ENCODE measurements around the gene TMEM164.

TMEM164 gene

DNA sequence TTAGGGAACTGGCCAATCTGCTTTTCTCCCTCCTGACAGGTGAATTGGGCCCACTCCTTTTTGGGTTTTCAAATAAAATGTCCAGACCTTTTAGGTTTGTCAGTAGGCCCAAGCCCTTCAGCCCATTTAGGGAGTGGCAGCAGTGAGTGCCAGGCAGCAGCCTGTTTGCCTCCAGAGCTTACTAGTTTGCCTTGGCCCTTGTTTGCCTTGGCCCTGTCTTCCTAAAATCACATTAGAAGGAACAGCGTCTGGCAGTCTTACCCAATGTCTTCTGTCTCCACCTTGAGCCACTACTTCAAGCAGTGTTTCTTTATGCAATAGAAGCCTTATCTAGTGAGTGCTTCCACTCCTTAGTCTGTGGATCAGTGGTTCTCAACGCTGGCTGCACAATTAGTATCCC is 117.1 kb downstream of the TMEM164 start:
- DNase-seq (ENCODE audit: extremely low spot score), result no peak
- ChIA-PET POLR2A (no interaction called here), CTCF (interaction anchor here (0.8 to 1.8 kb wide), 2 partner anchors 27 to 28 kb away, joined by 3 to 5 read pairs; no protein-coding TSS in a partner anchor)
- no peak for TF ChIP-seq L3MBTL2 (conservative IDR thresholded peaks at IDR 0.05)
- no peak for TF ChIP-seq PKNOX1 (IDR thresholded peaks at IDR 0.05)
- TF ChIP-seq ARNT (IDR thresholded peaks at IDR 0.05), result no peak
- TF ChIP-seq HDGF (IDR thresholded peaks at IDR 0.05; ENCODE audit: borderline replicate concordance), result no peak
- no peak for TF ChIP-seq SUZ12 (IDR thresholded peaks at IDR 0.05)
- TF ChIP-seq TARDBP (IDR thresholded peaks at IDR 0.05), result no peak
- no peak for TF ChIP-seq ZNF384 (IDR thresholded peaks at IDR 0.05)
- TF ChIP-seq LEF1 (IDR thresholded peaks at IDR 0.05; ENCODE audit: borderline replicate concordance), result no peak
- no peak for TF ChIP-seq ELF4 (IDR thresholded peaks at IDR 0.05)
- TF ChIP-seq SP1 (IDR thresholded peaks at IDR 0.05), result no peak

GRCh38 chrX:110123331-110123782 is 120.4 kb downstream of the TMEM164 start:
- no peak for DNase-seq (ENCODE audit: extremely low spot score)

DNA sequence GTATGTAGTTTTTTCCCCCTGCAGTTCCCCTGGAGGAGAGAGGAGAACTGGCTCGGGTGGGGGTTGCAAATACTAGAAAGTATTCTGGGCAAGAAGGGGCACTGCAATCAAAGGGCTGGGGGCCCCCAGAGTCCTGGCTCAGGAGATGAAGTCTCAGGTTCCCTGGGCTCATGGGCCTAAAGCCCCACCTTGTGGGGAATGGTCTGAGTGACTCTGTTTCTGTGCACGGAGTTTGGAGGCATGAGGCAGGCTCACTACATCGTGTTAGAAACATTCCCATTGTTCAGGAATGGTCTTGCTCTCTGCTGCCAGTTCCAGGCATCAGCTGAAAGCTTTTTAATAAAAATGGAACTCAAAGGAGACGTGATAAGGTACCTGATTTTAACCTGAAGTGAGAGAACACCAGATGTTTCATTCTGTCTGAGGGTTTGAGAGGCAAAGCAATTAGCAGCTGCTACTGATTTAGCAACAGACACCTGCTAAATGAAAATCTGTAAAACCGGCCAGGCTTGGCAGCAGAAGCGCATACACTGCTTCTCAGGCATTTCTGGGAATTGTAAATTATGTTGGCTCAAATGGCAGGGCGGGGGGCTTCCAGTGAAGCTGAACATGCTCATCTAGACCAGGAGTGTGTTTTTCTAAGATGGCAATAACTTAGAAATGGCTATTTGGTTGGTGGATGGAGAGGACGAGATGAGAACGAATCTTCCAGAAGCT is 122.7 kb downstream of the TMEM164 start:
- POLR2A ChIA-PET, result interaction anchor here (0.9 kb wide), 1 partner anchor 16 kb away, joined by 4 read pairs; no protein-coding TSS in a partner anchor
- DNase-seq (ENCODE audit: extremely low spot score), result no peak
- TF ChIP-seq CTBP1 (IDR thresholded peaks at IDR 0.05; ENCODE audit: borderline replicate concordance) (no peak), ARNT (IDR thresholded peaks at IDR 0.05) (no peak), L3MBTL2 (conservative IDR thresholded peaks at IDR 0.05) (no peak), FOXK2 (IDR thresholded peaks at IDR 0.05) (no peak), BHLHE40 (IDR thresholded peaks at IDR 0.05; ENCODE audit: borderline replicate concordance) (no peak), ZNF384 (IDR thresholded peaks at IDR 0.05) (no peak), FOXA1 (IDR thresholded peaks at IDR 0.05) (no peak), LEF1 (IDR thresholded peaks at IDR 0.05; ENCODE audit: borderline replicate concordance) (no peak)
- CTCF ChIA-PET, result interaction anchor here (0.7 to 1.2 kb wide), 4 partner anchors 11 to 293 kb away, joined by 3 read pairs; no protein-coding TSS in a partner anchor

More at GRCh38 chrX:110123331-110123782, 120.4 kb downstream of the TMEM164 start:
- TF ChIP-seq ELF4 (IDR thresholded peaks at IDR 0.05), result no peak
- no peak for TF ChIP-seq FOXA1 (IDR thresholded peaks at IDR 0.05)
- TF ChIP-seq NFRKB (IDR thresholded peaks at IDR 0.05), result no peak
- TF ChIP-seq TARDBP (IDR thresholded peaks at IDR 0.05), result no peak
- no peak for TF ChIP-seq FOXM1 (IDR thresholded peaks at IDR 0.05; ENCODE audit: borderline replicate concordance)
- no peak for TF ChIP-seq SP1 (IDR thresholded peaks at IDR 0.05)
- TF ChIP-seq ZNF384 (IDR thresholded peaks at IDR 0.05), result no peak
- TF ChIP-seq PKNOX1 (IDR thresholded peaks at IDR 0.05), result no peak
- TF ChIP-seq FOXK2 (IDR thresholded peaks at IDR 0.05), result no peak
- no peak for TF ChIP-seq BHLHE40 (IDR thresholded peaks at IDR 0.05; ENCODE audit: borderline replicate concordance)
- no peak for TF ChIP-seq ARNT (IDR thresholded peaks at IDR 0.05)
- TF ChIP-seq CTBP1 (IDR thresholded peaks at IDR 0.05; ENCODE audit: borderline replicate concordance), result no peak
- TF ChIP-seq L3MBTL2 (conservative IDR thresholded peaks at IDR 0.05), result no peak
- no peak for TF ChIP-seq HDGF (IDR thresholded peaks at IDR 0.05; ENCODE audit: borderline replicate concordance)
- no peak for TF ChIP-seq SUZ12 (IDR thresholded peaks at IDR 0.05)
- no peak for TF ChIP-seq LEF1 (IDR thresholded peaks at IDR 0.05; ENCODE audit: borderline replicate concordance)
- POLR2A ChIA-PET, result no interaction called here
- CTCF ChIA-PET, result no interaction called here

DNA sequence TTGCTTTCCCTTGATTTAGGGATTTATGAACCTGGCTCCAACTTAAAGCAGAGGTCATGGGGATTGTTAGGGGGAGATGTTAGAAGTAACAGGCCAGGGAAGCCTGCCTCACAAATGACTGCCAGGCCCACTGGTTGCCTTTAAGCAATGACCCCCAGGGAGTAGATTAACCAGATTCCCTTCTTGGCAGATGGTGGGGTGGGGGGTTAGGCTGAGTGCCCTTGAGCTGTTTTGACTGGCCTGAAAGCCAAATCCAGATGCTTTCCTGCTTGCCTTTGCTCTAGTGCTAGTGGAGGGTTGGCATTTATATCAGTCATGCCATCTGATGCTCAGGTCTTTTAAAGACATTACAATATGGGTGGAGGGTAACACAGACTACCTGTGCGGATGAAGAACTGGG is 128.1 kb downstream of the TMEM164 start:
- no peak for DNase-seq (ENCODE audit: extremely low spot score)
- ChIA-PET CTCF (no interaction called here), POLR2A (no interaction called here)
- TF ChIP-seq HDGF (IDR thresholded peaks at IDR 0.05; ENCODE audit: borderline replicate concordance) (no peak), PKNOX1 (IDR thresholded peaks at IDR 0.05) (no peak), SUZ12 (IDR thresholded peaks at IDR 0.05) (no peak), ELF4 (IDR thresholded peaks at IDR 0.05) (no peak), FOXM1 (IDR thresholded peaks at IDR 0.05; ENCODE audit: borderline replicate concordance) (no peak), FOXK2 (IDR thresholded peaks at IDR 0.05) (no peak), FOXA1 (IDR thresholded peaks at IDR 0.05) (no peak), BHLHE40 (IDR thresholded peaks at IDR 0.05; ENCODE audit: borderline replicate concordance) (no peak), TARDBP (IDR thresholded peaks at IDR 0.05) (no peak), LEF1 (IDR thresholded peaks at IDR 0.05; ENCODE audit: borderline replicate concordance) (no peak), L3MBTL2 (conservative IDR thresholded peaks at IDR 0.05) (no peak), CTBP1 (IDR thresholded peaks at IDR 0.05; ENCODE audit: borderline replicate concordance) (no peak), SP1 (IDR thresholded peaks at IDR 0.05) (no peak), ZNF384 (IDR thresholded peaks at IDR 0.05) (no peak)

GRCh38 chrX:110132450-110133114 is 129.7 kb downstream of the TMEM164 start:
- DNase-seq (ENCODE audit: extremely low spot score), result no peak
- CTCF ChIA-PET, result interaction anchor here (2.9 kb wide), 1 partner anchor 14 kb away, joined by 15 read pairs; no protein-coding TSS in a partner anchor
- POLR2A ChIA-PET, result no interaction called here
- TF ChIP-seq L3MBTL2 (conservative IDR thresholded peaks at IDR 0.05), result no peak
- TF ChIP-seq CTBP1 (IDR thresholded peaks at IDR 0.05; ENCODE audit: borderline replicate concordance), result no peak
- TF ChIP-seq LEF1 (IDR thresholded peaks at IDR 0.05; ENCODE audit: borderline replicate concordance), result no peak
- TF ChIP-seq FOXA1 (IDR thresholded peaks at IDR 0.05), result no peak
- TF ChIP-seq SUZ12 (IDR thresholded peaks at IDR 0.05), result no peak
- TF ChIP-seq BHLHE40 (IDR thresholded peaks at IDR 0.05; ENCODE audit: borderline replicate concordance), result no peak
- no peak for TF ChIP-seq PKNOX1 (IDR thresholded peaks at IDR 0.05)
- no peak for TF ChIP-seq SP1 (IDR thresholded peaks at IDR 0.05)
- TF ChIP-seq FOXM1 (IDR thresholded peaks at IDR 0.05; ENCODE audit: borderline replicate concordance), result no peak
- TF ChIP-seq ZNF384 (IDR thresholded peaks at IDR 0.05), result no peak
- no peak for TF ChIP-seq NFRKB (IDR thresholded peaks at IDR 0.05)
- TF ChIP-seq HDGF (IDR thresholded peaks at IDR 0.05; ENCODE audit: borderline replicate concordance), result no peak
- no peak for TF ChIP-seq ARNT (IDR thresholded peaks at IDR 0.05)
- TF ChIP-seq FOXK2 (IDR thresholded peaks at IDR 0.05), result no peak
- no peak for TF ChIP-seq ELF4 (IDR thresholded peaks at IDR 0.05)
- no peak for TF ChIP-seq TARDBP (IDR thresholded peaks at IDR 0.05)

Data from HEK293T (cell line).